Ovary (tissue), 9 donors: ENCODE results near the gene SLC16A9. TPM values are rescaled to one million over a fixed set of nuclear protein-coding genes. Genes with fewer than 3 reads are reported as not detected.

Source experiments
- DNase-seq, 5 donors: peaks; one replicate each; pipeline ENCODE4 v3.0.0-alpha.2; 2019 to 2020
- H3K27ac ChIP-seq, 2 donors: fragments of 200-600 bp; one replicate each; pipeline versions ENCODE4 v1.5.1 to v1.8.0; 2019 to 2022
- H3K27me3 ChIP-seq: fragments of 200-600 bp; one replicate; pipeline ENCODE4 v1.8.0; 2022
- H3K36me3 ChIP-seq: fragments of 200-600 bp; sonication (generic); one replicate; pipeline ENCODE4 v1.5.1; 2019
- H3K4me1 ChIP-seq: one replicate; pipeline ENCODE4 v1.8.1; 2013; ENCODE audit warnings: mild to moderate bottlenecking, moderate library complexity; ENCODE audit not compliant: insufficient read depth
- H3K4me3 ChIP-seq: fragments of 200-600 bp; sonication (generic); one replicate; pipeline ENCODE4 v1.5.1; 2017
- H3K9me3 ChIP-seq, 2 donors: fragments of 200-600 bp in 1 of 2; sonication (generic) in 1 of 2; one replicate each; pipeline versions ENCODE4 v1.5.1 to v1.8.1; 2013 to 2019; ENCODE audit warnings: mild to moderate bottlenecking in 1 of 2, moderate library complexity in 1 of 2
- EP300 ChIP-seq: sonication (generic); formaldehyde crosslinking; IDR thresholded peaks from one replicate; pipeline ENCODE4 v1.6.1; 2017; ENCODE audit warnings: antibody characterized with exemption
- POLR2A ChIP-seq: fragments of 450-650 bp; IDR thresholded peaks from one replicate; pipeline ENCODE4 v1.6.1; 2017; ENCODE audit warnings: antibody characterized with exemption, mild to moderate bottlenecking, moderate library complexity
- WGBS, 3 donors: extraction: QIAGEN DNeasy Blood & Tissue Kit in 1 of 3; methylation state at CpG; one replicate each; pipeline versions ENCODE4 v1.1.5 to v1.1.7; 2013 to 2017; 5-methylcytosine and 5-hydroxymethylcytosine counted together
- intact Hi-C, 4 donors: fragments of 100-400 bp; cut with DNase I; formaldehyde crosslinking; loops; one replicate each; pipeline versions ENCODE4 v1.11.0 to v1.15.1; 2022 to 2023
- polyA plus RNA-seq, 2 donors: library from polyadenylated mRNA; stranded (reverse); fragments of 200-250 nt in 1 of 2; fragments of 350-450 nt in 1 of 2; fragmentation: Illumina TruSeq in 1 of 2; extraction: RNeasy Lipid Tissue Mini Kit (QIAGEN cat#74804) in 1 of 2; gene quantifications; one replicate each; pipeline ENCODE4 v1.2.3, GENCODE V29; 2013 to 2014
- total RNA-seq, 7 donors: library from RNA; depleted of rRNA in 2 of 7; stranded (reverse); fragments of >200 nt in 2 of 7; fragmentation: NEBNext Ultra II Directional in 3 of 7; extraction: Animal tissue kit (Norgen Biotek cat#: 25700) in 3 of 7; gene quantifications; one replicate each; pipeline versions ENCODE4 v1.1.0 to v1.2.4, GENCODE V29; 2016 to 2023
- TF ChIP-seq, protein P1 (sequence below), 3 donors: fragments of 450-650 bp in 2 of 3; fragments of 200-600 bp in 1 of 3; IDR thresholded peaks; one replicate each; pipeline versions ENCODE4 v1.5.1 to v1.8.0; 2016 to 2022; ENCODE audit warnings: antibody characterized with exemption in 3 of 3, mild to moderate bottlenecking in 1 of 3
- donor health status: DM: no; HTN: no; CAD: no; lungs with moderate emphysema.
- donor health status: DM: no; HTN: no; CAD: no.
- donor health status: Bipolar disorder and iron deficiency.
- donor health status: DM: yes; HTN: yes; CAD: no.
- donor health status: DM: no; HTN: no; CAD: no.
- donor health status: DM: yes; HTN: yes; CAD: no.

Gene SLC16A9
- total and polyA plus RNA-seq, 9 donors = 8.1 to 41.5 (median 30.7) TPM

DNA sequence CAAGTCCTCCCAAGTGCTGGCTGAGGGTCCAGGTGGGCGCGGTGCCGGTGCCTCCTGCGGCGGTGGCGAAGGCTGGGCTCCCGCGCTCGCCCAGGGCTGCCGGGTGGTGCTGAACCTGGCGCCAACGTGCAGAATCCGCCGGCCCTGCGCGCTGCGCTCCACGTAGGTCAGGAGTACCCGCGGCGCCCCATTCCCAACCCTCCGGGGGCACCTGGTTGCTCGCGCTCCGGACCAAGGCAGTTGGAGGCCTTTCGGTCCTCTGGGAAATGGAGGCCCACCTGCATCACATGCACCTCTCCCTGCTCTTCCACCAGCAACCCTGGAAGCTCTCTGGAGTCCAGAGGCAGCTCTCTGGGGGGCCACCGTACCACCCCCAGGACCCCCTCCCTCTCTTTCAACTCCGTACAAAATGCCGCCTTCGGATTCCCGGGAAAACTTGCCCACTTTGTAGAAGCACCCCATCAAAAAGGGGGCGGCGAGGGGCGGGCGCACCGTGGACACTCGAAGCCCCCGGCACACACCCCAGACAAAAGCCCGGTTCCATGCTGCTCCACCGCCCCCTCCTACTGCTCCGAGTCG is 745 bp downstream of the SLC16A9 start:
- Histone ChIP-seq H3K4me1 (peaks cover 7% of the 10 kb centered on the region), H3K4me3 (peak overlapping the region; percentile 61), H3K27ac (peak overlapping the region; percentile 75 to 85), H3K27me3 (no peaks in the 10 kb centered on the region), H3K36me3 (no peaks in the 10 kb centered on the region), H3K9me3 (no peaks in the 10 kb centered on the region)
- WGBS, 3 donors = 0 to 1% (median 0%) methylated on average over 39 to 42 of the region's 42 CpGs
- TF ChIP-seq POLR2A = no peak
- TF ChIP-seq, protein P1, sequence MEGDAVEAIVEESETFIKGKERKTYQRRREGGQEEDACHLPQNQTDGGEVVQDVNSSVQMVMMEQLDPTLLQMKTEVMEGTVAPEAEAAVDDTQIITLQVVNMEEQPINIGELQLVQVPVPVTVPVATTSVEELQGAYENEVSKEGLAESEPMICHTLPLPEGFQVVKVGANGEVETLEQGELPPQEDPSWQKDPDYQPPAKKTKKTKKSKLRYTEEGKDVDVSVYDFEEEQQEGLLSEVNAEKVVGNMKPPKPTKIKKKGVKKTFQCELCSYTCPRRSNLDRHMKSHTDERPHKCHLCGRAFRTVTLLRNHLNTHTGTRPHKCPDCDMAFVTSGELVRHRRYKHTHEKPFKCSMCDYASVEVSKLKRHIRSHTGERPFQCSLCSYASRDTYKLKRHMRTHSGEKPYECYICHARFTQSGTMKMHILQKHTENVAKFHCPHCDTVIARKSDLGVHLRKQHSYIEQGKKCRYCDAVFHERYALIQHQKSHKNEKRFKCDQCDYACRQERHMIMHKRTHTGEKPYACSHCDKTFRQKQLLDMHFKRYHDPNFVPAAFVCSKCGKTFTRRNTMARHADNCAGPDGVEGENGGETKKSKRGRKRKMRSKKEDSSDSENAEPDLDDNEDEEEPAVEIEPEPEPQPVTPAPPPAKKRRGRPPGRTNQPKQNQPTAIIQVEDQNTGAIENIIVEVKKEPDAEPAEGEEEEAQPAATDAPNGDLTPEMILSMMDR (IDR thresholded peaks at IDR 0.05) = no peak
- TF ChIP-seq EP300 = no peak
- intact Hi-C loops = no loop called here
- peak; percentile 44 to 69 (median 58) for DNase-seq

DNA sequence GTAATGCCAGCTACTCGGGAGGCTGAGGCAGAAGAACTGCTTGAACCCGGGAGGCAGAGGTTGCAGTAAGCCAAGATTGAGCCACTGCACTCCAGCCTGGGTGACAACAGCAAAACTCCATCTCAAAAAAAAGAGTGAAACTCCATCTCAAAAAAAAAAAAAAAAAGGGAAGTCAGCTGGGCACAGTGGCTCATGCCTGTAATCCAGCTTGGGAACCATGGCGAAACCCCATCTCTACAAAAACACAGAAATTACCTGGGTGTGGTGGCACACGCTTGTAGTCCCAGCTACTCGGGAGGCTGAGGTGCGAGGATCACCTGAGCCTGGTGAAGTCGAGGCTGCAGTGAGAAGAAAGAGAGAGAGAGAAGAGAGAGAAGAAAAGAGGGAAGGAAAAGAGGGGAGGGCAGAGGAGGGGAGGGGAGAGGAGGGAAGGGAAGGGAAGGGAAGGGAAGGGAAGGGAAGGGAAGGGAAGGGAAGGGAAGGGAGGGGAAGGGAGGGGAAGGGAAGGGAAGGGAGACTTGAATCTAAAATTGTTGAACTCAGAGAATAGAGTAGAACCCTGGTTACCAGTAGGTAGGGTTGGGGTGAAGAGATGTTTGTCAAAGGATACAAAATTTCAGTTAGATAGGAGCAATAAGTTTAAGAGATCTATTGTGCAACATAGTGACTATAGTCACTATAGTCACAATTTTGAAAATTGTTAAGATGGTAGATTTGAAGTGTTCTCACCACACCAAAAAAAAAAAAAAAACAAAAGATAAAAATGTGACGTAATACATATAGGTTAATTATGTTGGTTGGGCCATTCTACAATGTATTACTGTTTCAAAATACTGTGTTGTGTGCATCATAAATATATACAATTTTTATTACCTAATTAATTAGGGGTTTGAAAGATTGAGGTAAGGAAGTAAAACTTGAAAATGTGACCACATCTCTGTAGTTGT is 2.5 kb downstream of the SLC16A9 start:
- intact Hi-C loops = no loop called here
- Histone ChIP-seq H3K27me3 (no peaks in the 10 kb centered on the region), H3K27ac (no peak overlapping the region), H3K36me3 (no peaks in the 10 kb centered on the region), H3K9me3 (no peaks in the 10 kb centered on the region), H3K4me1 (peaks cover 10% of the 10 kb centered on the region), H3K4me3 (no peak overlapping the region)
- TF ChIP-seq, protein P1 (IDR thresholded peaks at IDR 0.05) = no peak
- TF ChIP-seq POLR2A (no peak), EP300 (no peak)
- 93 to 99% (median 96%) methylated on average over 8 of the region's 8 CpGs for WGBS, 3 donors
- no peak for DNase-seq

- H3K9me3 ChIP-seq = no peaks in the 10 kb centered on the region
- intact Hi-C loops = no loop called here
- TF ChIP-seq, protein P1 (IDR thresholded peaks at IDR 0.05) = no peak
- no peak for TF ChIP-seq EP300
- no peak for TF ChIP-seq POLR2A
Observed at GRCh38 chr10:59705931-59706330, 3.7 kb downstream of the SLC16A9 start.

DNA sequence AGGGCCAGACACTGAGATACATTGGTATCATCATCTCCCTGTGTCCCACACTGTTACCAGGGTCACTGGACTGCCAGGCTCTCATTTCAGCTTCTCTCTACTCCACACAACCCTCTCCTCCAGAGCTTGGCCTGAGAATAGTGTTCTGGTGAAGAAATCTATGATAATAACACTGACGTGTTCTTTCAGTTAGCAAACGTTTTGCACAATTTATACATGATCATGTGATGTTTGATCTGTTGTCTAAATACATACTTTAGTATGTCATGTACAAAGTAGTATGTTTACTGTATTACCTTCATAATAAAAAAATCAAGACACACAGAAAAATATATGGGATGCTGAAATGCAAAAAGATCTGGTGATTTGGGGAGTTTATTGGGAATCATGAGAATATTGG is 5.0 kb downstream of the SLC16A9 start:
- Histone ChIP-seq H3K36me3 (no peaks in the 10 kb centered on the region), H3K9me3 (no peaks in the 10 kb centered on the region), H3K27ac (no peak overlapping the region), H3K27me3 (no peaks in the 10 kb centered on the region), H3K4me1 (peaks cover 14% of the 10 kb centered on the region), H3K4me3 (no peak overlapping the region)
- no peak for TF ChIP-seq EP300
- TF ChIP-seq POLR2A = no peak
- TF ChIP-seq, protein P1 (IDR thresholded peaks at IDR 0.05) = no peak
- no peak for DNase-seq
- intact Hi-C loops = no loop called here
- WGBS, 3 donors = 38 to 52% (median 49%) methylated on average over 2 of the region's 2 CpGs

More at GRCh38 chr10:59705931-59706330, 3.7 kb downstream of the SLC16A9 start:
- Histone ChIP-seq H3K27me3 (no peaks in the 10 kb centered on the region), H3K27ac (no peak overlapping the region), H3K36me3 (no peaks in the 10 kb centered on the region), H3K4me1 (peaks cover 12% of the 10 kb centered on the region), H3K4me3 (no peak overlapping the region)
- DNase-seq = no peak
